ENCODE data around the gene MSANTD7.

MSANTD7 gene

DNA sequence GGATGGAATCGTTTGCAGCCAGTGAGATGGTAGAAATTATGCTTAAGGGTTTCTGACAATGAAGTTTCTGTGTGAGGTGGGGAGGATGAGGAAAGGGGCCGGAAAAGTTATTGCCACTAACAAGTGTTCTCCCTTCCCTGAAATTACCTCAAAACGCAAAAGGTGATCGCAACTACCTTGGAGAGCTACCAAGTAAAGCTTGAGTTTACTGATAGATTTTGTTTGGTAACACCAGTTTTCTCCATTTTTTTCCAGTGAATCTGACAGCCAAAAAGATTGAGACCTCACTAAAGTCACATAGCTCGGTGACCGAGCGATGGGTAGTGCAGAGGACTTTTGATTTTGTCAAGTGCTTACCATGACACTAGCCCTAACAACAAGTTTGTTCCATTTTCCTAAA, 42.1 kb downstream of the MSANTD7 start:
- DNase-seq (ENCODE audit: low read depth in 2 of 2) = no peak

DNA sequence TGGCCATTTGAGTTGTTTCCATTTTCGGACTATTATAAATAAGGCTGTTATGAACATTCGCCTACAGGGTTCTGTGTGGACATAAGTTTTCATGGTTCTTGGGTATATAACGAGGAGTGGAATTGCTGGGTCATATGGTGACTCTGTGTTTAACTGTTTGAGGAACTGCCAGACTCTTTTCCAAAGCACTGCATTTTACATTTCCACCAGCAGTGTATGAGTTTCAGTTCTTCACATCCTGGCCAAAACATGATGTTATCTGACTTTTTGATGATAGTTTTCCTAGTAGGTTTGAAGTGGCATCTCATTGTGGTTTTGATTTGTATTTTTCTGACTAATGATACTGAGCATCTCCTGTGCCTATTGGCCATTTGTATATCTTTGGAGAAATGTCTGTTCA, 46.0 kb downstream of the MSANTD7 start:
- no peak for DNase-seq (ENCODE audit: low read depth in 2 of 2)

All from stimulated activated CD8-positive, alpha-beta memory T cell treated with anti-CD3 and anti-CD28 coated beads, Interleukin-2, amount 100 ng/mL, for 48 hours (primary cell).